HEK293 (cell line): Measurements from ENCODE around the gene RHBG.

Source experiments
- CTCF ChIA-PET: fragments of 350-600 bp; formaldehyde crosslinking; extraction: SDS; loops from one replicate; lab custom pipeline; 2021; ENCODE audit warnings: antibody characterized with exemption; lab: Yijun Ruan, JAX
- POLR2A ChIA-PET: fragments of 300-600 bp; formaldehyde crosslinking; extraction: SDS; loops from one replicate; lab custom pipeline; 2020; ENCODE audit warnings: antibody characterized with exemption, inconsistent platforms; lab: Yijun Ruan, JAX
- H3K27ac ChIP-seq: fragments of 200-500 bp; sonication (Bioruptor generic); 2 replicates; pipeline ENCODE4 v1.5.1; 2014; ENCODE audit warnings: low read depth, low read length, control low read depth, inconsistent platforms; ENCODE audit errors: extremely low read depth
- H3K36me3 ChIP-seq, 2 experiments: fragments of 200-500 bp in 1 of 2; sonication (Bioruptor generic) in 1 of 2; 1 replicate in 1 of 2; 2 replicates in 1 of 2; pipeline ENCODE4 v1.5.1; 2014 to 2017; ENCODE audit warnings: inconsistent platforms in 2 of 2, low read length in 2 of 2; ENCODE audit not compliant: control insufficient read depth in 2 of 2, insufficient read depth in 1 of 2
- H3K4me1 ChIP-seq: fragments of 200-500 bp; sonication (Bioruptor generic); 2 replicates; pipeline ENCODE4 v1.5.1; 2014; ENCODE audit warnings: mild to moderate bottlenecking, low read length, inconsistent platforms; ENCODE audit not compliant: control insufficient read depth, insufficient read depth
- H3K4me3 ChIP-seq: 2 replicates; pipeline ENCODE4 v1.5.1; 2011; ENCODE audit warnings: low read depth, mild to moderate bottlenecking, control low read depth, low read length, moderate library complexity
- H3K9me3 ChIP-seq: fragments of 200-500 bp; sonication (Bioruptor generic); 2 replicates; pipeline ENCODE4 v1.5.1; 2014; ENCODE audit warnings: low read depth, low read length, inconsistent platforms; ENCODE audit not compliant: control insufficient read depth, insufficient read depth
- KLF7 ChIP-seq: fragments of 450-650 bp; formaldehyde crosslinking; IDR thresholded peaks from 2 replicates; pipeline ENCODE4 v1.5.1; 2016; ENCODE audit warnings: missing biosample characterization, missing genetic modification characterization, borderline replicate concordance
- MZF1 ChIP-seq: fragments of 450-650 bp; formaldehyde crosslinking; IDR thresholded peaks from 2 replicates; pipeline ENCODE4 v1.5.1; 2017; ENCODE audit warnings: missing biosample characterization, missing genetic modification characterization, borderline replicate concordance
- SCRT2 ChIP-seq: fragments of 450-650 bp; formaldehyde crosslinking; IDR thresholded peaks from 2 replicates; pipeline ENCODE4 v1.5.1; 2016; ENCODE audit warnings: missing biosample characterization, missing genetic modification characterization
- ZNF10 ChIP-seq: fragments of 450-650 bp; formaldehyde crosslinking; IDR thresholded peaks from 2 replicates; pipeline ENCODE4 v1.5.1; 2017; ENCODE audit warnings: missing biosample characterization, missing genetic modification characterization
- ZNF138 ChIP-seq: fragments of 450-650 bp; formaldehyde crosslinking; IDR thresholded peaks from 2 replicates; pipeline ENCODE4 v1.5.1; 2016; ENCODE audit warnings: missing biosample characterization, missing genetic modification characterization, borderline replicate concordance
- ZNF146 ChIP-seq: fragments of 450-650 bp; formaldehyde crosslinking; IDR thresholded peaks from 2 replicates; pipeline ENCODE4 v1.5.1; 2016; ENCODE audit warnings: missing biosample characterization, missing genetic modification characterization
- ZNF223 ChIP-seq: fragments of 450-650 bp; formaldehyde crosslinking; IDR thresholded peaks from 2 replicates; pipeline ENCODE4 v1.5.1; 2016; ENCODE audit warnings: missing biosample characterization, missing genetic modification characterization
- ZNF266 ChIP-seq: fragments of 450-650 bp; formaldehyde crosslinking; IDR thresholded peaks from 2 replicates; pipeline ENCODE4 v1.5.1; 2016; ENCODE audit warnings: missing biosample characterization, missing genetic modification characterization, low read depth
- ZNF292 ChIP-seq: fragments of 450-650 bp; formaldehyde crosslinking; IDR thresholded peaks from 2 replicates; pipeline ENCODE4 v1.5.1; 2016; ENCODE audit warnings: low read depth, missing biosample characterization, missing genetic modification characterization, borderline replicate concordance
- ZNF366 ChIP-seq: fragments of 450-650 bp; formaldehyde crosslinking; conservative IDR thresholded peaks from 2 replicates; pipeline ENCODE4 v1.5.1; 2016; ENCODE audit warnings: missing biosample characterization, missing genetic modification characterization
- ZNF398 ChIP-seq: fragments of 450-650 bp; formaldehyde crosslinking; IDR thresholded peaks from 2 replicates; pipeline ENCODE4 v1.5.1; 2017; ENCODE audit warnings: missing biosample characterization, missing genetic modification characterization
- ZNF501 ChIP-seq: fragments of 450-650 bp; formaldehyde crosslinking; IDR thresholded peaks from 2 replicates; pipeline ENCODE4 v1.5.1; 2016; ENCODE audit warnings: missing biosample characterization, missing genetic modification characterization
- ZNF513 ChIP-seq: fragments of 450-650 bp; IDR thresholded peaks from 2 replicates; pipeline ENCODE4 v1.5.1; 2018; ENCODE audit warnings: missing biosample characterization, missing genetic modification characterization
- ZNF654 ChIP-seq: fragments of 450-650 bp; formaldehyde crosslinking; IDR thresholded peaks from 2 replicates; pipeline ENCODE4 v1.5.1; 2016; ENCODE audit warnings: low read depth, missing biosample characterization, missing genetic modification characterization
- ZNF670 ChIP-seq: fragments of 450-650 bp; formaldehyde crosslinking; IDR thresholded peaks from 2 replicates; pipeline ENCODE4 v1.5.1; 2016; ENCODE audit warnings: missing biosample characterization, missing genetic modification characterization, low read depth
- ZNF747 ChIP-seq: fragments of 450-650 bp; formaldehyde crosslinking; IDR thresholded peaks from 2 replicates; pipeline ENCODE4 v1.5.1; 2016; ENCODE audit warnings: missing biosample characterization, missing genetic modification characterization
- TF ChIP-seq, protein P1 (sequence below): fragments of 450-650 bp; formaldehyde crosslinking; IDR thresholded peaks from 2 replicates; pipeline ENCODE4; 2016; ENCODE audit warnings: missing biosample characterization, missing genetic modification characterization

The RHBG gene

GRCh38 chr1:156410740-156411139, 41.7 kb downstream of the RHBG start:
- no peaks in the 10 kb centered on the region for H3K9me3 ChIP-seq
- POLR2A ChIA-PET = no interaction called here
- no peak for TF ChIP-seq MZF1
- TF ChIP-seq ZNF398 (tag by site-specific recombination) = no peak
- no peak for TF ChIP-seq ZNF501
- no peak for TF ChIP-seq ZNF10 (tag by site-specific recombination)
- no peak for TF ChIP-seq ZNF747 (tag by site-specific recombination)
- TF ChIP-seq ZNF146 (tag by site-specific recombination) = no peak
- TF ChIP-seq ZNF513 (tag by site-specific recombination) = no peak
- TF ChIP-seq ZNF292 (tag by site-specific recombination) = no peak
- TF ChIP-seq ZNF266 = no peak
- TF ChIP-seq ZNF223 (tag by site-specific recombination) = no peak
- TF ChIP-seq ZNF138 (tag by site-specific recombination) = no peak
- no peak overlapping the region for H3K27ac ChIP-seq
- H3K4me3 ChIP-seq = no peak overlapping the region
- H3K4me1 ChIP-seq = no peaks in the 10 kb centered on the region
- CTCF ChIA-PET = interaction anchor here (0.6 to 3.1 kb wide), 3 partner anchors 25 to 198 kb away, joined by 3 to 13 read pairs (median 3); partner anchors contain the start of gene PMF1
- no peaks in the 10 kb centered on the region for H3K36me3 ChIP-seq

GRCh38 chr1:156412653-156413321, 43.8 kb downstream of the RHBG start:
- ChIA-PET CTCF (interaction anchor here (3.1 kb wide), 1 partner anchor 27 kb away, joined by 13 read pairs; no protein-coding TSS in a partner anchor), POLR2A (interaction anchor here (0.7 kb wide), 1 partner anchor 23 kb away, joined by 3 read pairs; no protein-coding TSS in a partner anchor)
- Histone ChIP-seq H3K4me3 (no peak overlapping the region), H3K4me1 (no peaks in the 10 kb centered on the region), H3K9me3 (no peaks in the 10 kb centered on the region), H3K27ac (no peak overlapping the region), H3K36me3 (no peaks in the 10 kb centered on the region)
- TF ChIP-seq ZNF366 (no peak), ZNF654 (tag by site-specific recombination) (no peak), ZNF670 (tag by site-specific recombination) (no peak), ZNF513 (tag by site-specific recombination) (no peak), KLF7 (no peak), SCRT2 (tag by site-specific recombination) (no peak)
- TF ChIP-seq, protein P1, sequence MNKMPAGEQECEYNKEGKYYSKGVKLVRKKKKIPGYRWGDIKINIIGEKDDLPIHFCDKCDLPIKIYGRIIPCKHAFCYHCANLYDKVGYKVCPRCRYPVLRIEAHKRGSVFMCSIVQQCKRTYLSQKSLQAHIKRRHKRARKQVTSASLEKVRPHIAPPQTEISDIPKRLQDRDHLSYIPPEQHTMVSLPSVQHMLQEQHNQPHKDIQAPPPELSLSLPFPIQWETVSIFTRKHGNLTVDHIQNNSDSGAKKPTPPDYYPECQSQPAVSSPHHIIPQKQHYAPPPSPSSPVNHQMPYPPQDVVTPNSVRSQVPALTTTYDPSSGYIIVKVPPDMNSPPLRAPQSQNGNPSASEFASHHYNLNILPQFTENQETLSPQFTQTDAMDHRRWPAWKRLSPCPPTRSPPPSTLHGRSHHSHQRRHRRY (tag by site-specific recombination) = no peak
